Testis (tissue), 3 donors: ENCODE measurements around the gene KCNJ16. TPM values are rescaled to one million over a fixed set of nuclear protein-coding genes. Genes with fewer than 3 reads are reported as not detected.

Experiments used
- DNase-seq: peaks from one replicate; pipeline ENCODE4 v3.0.0-alpha.2; 2019
- H3K27ac ChIP-seq, 2 donors: fragments of 200-600 bp; sonication (generic); one replicate each; pipeline ENCODE4 v1.5.1; 2019
- H3K27me3 ChIP-seq: fragments of 200-600 bp; sonication (generic); one replicate; pipeline ENCODE4 v1.5.1; 2019
- H3K36me3 ChIP-seq: fragments of 200-600 bp; sonication (generic); one replicate; pipeline ENCODE4 v1.5.1; 2017; ENCODE audit warnings: low read depth; ENCODE audit errors: missing control alignments
- H3K4me1 ChIP-seq: fragments of 200-600 bp; sonication (generic); one replicate; pipeline ENCODE4 v1.5.1; 2019
- H3K4me3 ChIP-seq, 2 donors: fragments of 200-600 bp; sonication (generic); one replicate each; pipeline ENCODE4 v1.5.1; 2017 to 2019
- H3K9me3 ChIP-seq: fragments of 200-600 bp; sonication (generic); one replicate; pipeline ENCODE4 v1.5.1; 2017
- CTCF ChIP-seq, 3 experiments: fragments of 450-650 bp in 2 of 3; fragments of 200-600 bp in 1 of 3; sonication (generic) in 1 of 3; IDR thresholded peaks; one replicate each; pipeline ENCODE4 v1.5.1; 2016 to 2019; ENCODE audit warnings: antibody characterized with exemption in 3 of 3, mild to moderate bottlenecking in 2 of 3, moderate library complexity in 1 of 3
- POLR2A ChIP-seq: fragments of 450-650 bp; IDR thresholded peaks from one replicate; pipeline ENCODE4 v1.6.1; 2017; ENCODE audit warnings: antibody characterized with exemption, mild to moderate bottlenecking, moderate library complexity
- whole genome bisulfite sequencing, 2 donors: methylation state at CpG; one replicate each; pipeline ENCODE4 v1.1.5; 2018; 5-methylcytosine and 5-hydroxymethylcytosine counted together
- intact Hi-C: fragments of 100-400 bp; cut with DNase I; formaldehyde crosslinking; loops from one replicate; pipeline ENCODE4 v1.15.1; 2023; ENCODE audit warnings: low total_unique reads
- polyA plus RNA-seq: library from polyadenylated mRNA; stranded (reverse); fragments of 350-450 nt; fragmentation: Illumina TruSeq; extraction: RNeasy Lipid Tissue Mini Kit (QIAGEN cat#74804); gene quantifications from one replicate; pipeline ENCODE4 v1.2.3, GENCODE V29; 2014; ENCODE audit warnings: low read depth, low replicate concordance; ENCODE audit not compliant: insufficient read depth
- total RNA-seq, 2 donors: library from RNA; depleted of rRNA; stranded (reverse); fragments of >200 nt; gene quantifications; one replicate each; pipeline ENCODE4 v1.2.3, GENCODE V29; 2016

The KCNJ16 gene
- total and polyA plus RNA-seq, 3 donors from 2014 or later, result 2.0 to 3.7 (median 2.2) TPM

DNA sequence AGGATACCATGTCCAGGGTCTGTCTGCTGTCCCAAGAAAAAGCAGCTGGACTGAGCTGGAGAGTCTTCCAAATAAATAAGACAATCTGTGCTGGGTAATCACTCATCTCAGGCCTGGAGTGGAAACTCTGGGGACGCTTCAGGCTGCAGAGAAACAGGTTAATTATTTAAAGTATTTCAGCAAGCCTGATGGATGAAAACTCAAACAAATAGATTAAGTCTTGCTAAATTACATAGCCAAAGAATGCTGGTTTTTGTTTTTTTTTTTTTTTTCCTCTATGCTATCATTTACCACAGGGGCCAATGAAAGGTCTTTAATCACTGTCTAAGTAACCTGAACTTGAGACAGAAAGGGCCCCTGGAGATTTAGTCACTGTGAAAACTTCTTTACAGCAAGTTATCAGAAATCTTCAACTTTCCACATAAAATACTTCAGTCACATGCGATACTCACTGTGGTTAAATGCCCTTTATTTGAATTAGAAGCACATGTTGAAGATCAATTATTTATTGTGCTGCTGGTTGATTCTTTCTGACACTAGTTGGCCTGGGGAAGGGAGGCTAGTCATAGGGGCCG, 63.4 kb downstream of the KCNJ16 start:
- peaks cover 5% of the 10 kb centered on the region for H3K4me1 ChIP-seq
- DNase-seq, result no peak
- H3K27me3 ChIP-seq, result no peaks in the 10 kb centered on the region
- TF ChIP-seq CTCF (IDR thresholded peaks at IDR 0.05) (no peak), POLR2A (no peak)
- H3K9me3 ChIP-seq, result no peaks in the 10 kb centered on the region
- H3K36me3 ChIP-seq, result no peaks in the 10 kb centered on the region
- peak overlapping the region in 1 of 2 donors; percentile 87 for H3K27ac ChIP-seq
- intact Hi-C loops, result no loop called here
- H3K4me3 ChIP-seq, result no peak overlapping the region
- WGBS, 2 donors, result 69 to 74% methylated on average over 3 of the region's 3 CpGs

GRCh38 chr17:70139449-70139993, 64.5 kb downstream of the KCNJ16 start:
- Histone ChIP-seq H3K4me3 (no peak overlapping the region), H3K4me1 (peaks cover 5% of the 10 kb centered on the region), H3K36me3 (no peaks in the 10 kb centered on the region), H3K9me3 (no peaks in the 10 kb centered on the region), H3K27ac (no peak overlapping the region), H3K27me3 (no peaks in the 10 kb centered on the region)
- WGBS, 2 donors, result 38 to 41% methylated on average over 3 of the region's 3 CpGs
- DNase-seq, result no peak
- TF ChIP-seq POLR2A (no peak), CTCF (IDR thresholded peaks at IDR 0.05) (no peak)
- intact Hi-C loops, result no loop called here

DNA sequence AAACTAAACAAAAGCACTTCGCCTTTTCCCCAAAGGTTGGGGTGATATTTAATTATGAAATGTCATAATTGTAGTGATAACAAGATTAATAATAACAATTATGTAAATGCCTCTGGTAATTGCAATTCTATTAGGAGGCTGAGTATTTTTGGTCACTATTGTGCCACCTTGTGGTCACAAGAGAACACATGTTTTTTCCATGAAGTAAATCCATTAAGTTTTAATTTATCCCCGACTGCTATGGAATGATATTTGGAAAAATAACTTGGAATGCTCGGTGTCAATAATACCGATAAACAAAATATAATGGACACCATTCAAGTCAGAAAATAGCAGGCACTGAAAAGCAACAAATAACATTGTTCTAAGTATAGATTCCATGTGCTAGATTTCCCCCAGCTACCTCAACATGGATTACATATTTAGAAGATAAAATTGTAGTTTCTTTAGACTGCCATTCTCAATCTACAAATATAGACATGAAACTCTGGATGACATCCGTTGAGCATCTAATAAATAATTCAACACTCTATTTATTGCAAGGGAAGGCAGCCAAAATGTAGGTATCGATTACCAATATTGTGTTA, 69.3 kb downstream of the KCNJ16 start:
- Histone ChIP-seq H3K9me3 (no peaks in the 10 kb centered on the region), H3K27ac (no peak overlapping the region), H3K27me3 (no peaks in the 10 kb centered on the region), H3K4me1 (no peaks in the 10 kb centered on the region), H3K4me3 (no peak overlapping the region), H3K36me3 (no peaks in the 10 kb centered on the region)
- intact Hi-C loops, result no loop called here
- 40% methylated on average over 6 of the region's 6 CpGs for WGBS, 2 donors
- TF ChIP-seq CTCF (IDR thresholded peaks at IDR 0.05), result peak; percentile 67 to 78 (median 73)
- no peak for TF ChIP-seq POLR2A
- DNase-seq, result peak; percentile 21

- DNase-seq, result no peak
- no peak for TF ChIP-seq POLR2A
- no peak for TF ChIP-seq CTCF (IDR thresholded peaks at IDR 0.05)
- no peak overlapping the region for H3K4me3 ChIP-seq
Measured at GRCh38 chr17:70153210-70153609, 78.2 kb downstream of the KCNJ16 start.

GRCh38 chr17:70157151-70157550, 82.1 kb downstream of the KCNJ16 start:
- no peaks in the 10 kb centered on the region for H3K4me1 ChIP-seq
- DNase-seq, result no peak
- H3K27ac ChIP-seq, result no peak overlapping the region
- no peaks in the 10 kb centered on the region for H3K36me3 ChIP-seq
- intact Hi-C loops, result no loop called here
- 72 to 83% methylated on average over 4 of the region's 4 CpGs for WGBS, 2 donors
- TF ChIP-seq CTCF (IDR thresholded peaks at IDR 0.05), result no peak
- TF ChIP-seq POLR2A, result no peak
- no peak overlapping the region for H3K4me3 ChIP-seq
- no peaks in the 10 kb centered on the region for H3K9me3 ChIP-seq
- H3K27me3 ChIP-seq, result no peaks in the 10 kb centered on the region

More at GRCh38 chr17:70153210-70153609, 78.2 kb downstream of the KCNJ16 start:
- Histone ChIP-seq H3K9me3 (no peaks in the 10 kb centered on the region), H3K27ac (no peak overlapping the region), H3K4me1 (no peaks in the 10 kb centered on the region), H3K36me3 (no peaks in the 10 kb centered on the region), H3K27me3 (no peaks in the 10 kb centered on the region)
- intact Hi-C loops, result no loop called here
- WGBS, 2 donors, result 90 to 91% methylated on average over 3 of the region's 3 CpGs
